Suprapubic skin (tissue), 3 donors: ENCODE results near the gene ALMS1.
"Not testable (repeated sequence)": the region's sequence is repeated elsewhere in the genome, so short reads cannot be mapped to it uniquely, and the experiment has no call there.

Experiments
- POLR2A ChIP-seq, 2 donors: fragments of 450-650 bp; IDR thresholded peaks; one replicate each; pipeline ENCODE4 v1.6.1; 2017; ENCODE audit warnings: antibody characterized with exemption in 2 of 2, mild to moderate bottlenecking in 2 of 2, moderate library complexity in 2 of 2
- TF ChIP-seq, protein P1 (sequence below), 2 donors: fragments of 200-600 bp in 1 of 2; fragments of 450-650 bp in 1 of 2; sonication (generic) in 1 of 2; IDR thresholded peaks; one replicate each; pipeline ENCODE4 v1.5.1; 2016 to 2019; ENCODE audit warnings: antibody characterized with exemption in 2 of 2, mild to moderate bottlenecking in 1 of 2, moderate library complexity in 1 of 2

- TF ChIP-seq POLR2A (IDR thresholded peaks at IDR 0.05): not testable (repeated sequence)
- TF ChIP-seq, protein P1, sequence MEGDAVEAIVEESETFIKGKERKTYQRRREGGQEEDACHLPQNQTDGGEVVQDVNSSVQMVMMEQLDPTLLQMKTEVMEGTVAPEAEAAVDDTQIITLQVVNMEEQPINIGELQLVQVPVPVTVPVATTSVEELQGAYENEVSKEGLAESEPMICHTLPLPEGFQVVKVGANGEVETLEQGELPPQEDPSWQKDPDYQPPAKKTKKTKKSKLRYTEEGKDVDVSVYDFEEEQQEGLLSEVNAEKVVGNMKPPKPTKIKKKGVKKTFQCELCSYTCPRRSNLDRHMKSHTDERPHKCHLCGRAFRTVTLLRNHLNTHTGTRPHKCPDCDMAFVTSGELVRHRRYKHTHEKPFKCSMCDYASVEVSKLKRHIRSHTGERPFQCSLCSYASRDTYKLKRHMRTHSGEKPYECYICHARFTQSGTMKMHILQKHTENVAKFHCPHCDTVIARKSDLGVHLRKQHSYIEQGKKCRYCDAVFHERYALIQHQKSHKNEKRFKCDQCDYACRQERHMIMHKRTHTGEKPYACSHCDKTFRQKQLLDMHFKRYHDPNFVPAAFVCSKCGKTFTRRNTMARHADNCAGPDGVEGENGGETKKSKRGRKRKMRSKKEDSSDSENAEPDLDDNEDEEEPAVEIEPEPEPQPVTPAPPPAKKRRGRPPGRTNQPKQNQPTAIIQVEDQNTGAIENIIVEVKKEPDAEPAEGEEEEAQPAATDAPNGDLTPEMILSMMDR (IDR thresholded peaks at IDR 0.05): not testable (repeated sequence)
These were observed 242.9 kb downstream of the ALMS1 start for GRCh38 chr2:73628493-73628892.
